SK-N-SH treated with all-trans-retinoic acid at 6 μM for 48 hours (cell line): ENCODE measurements around the gene PEPD.

Source experiments
- ARNTL ChIP-seq: fragments of 450-650 bp; formaldehyde crosslinking; IDR thresholded peaks from 2 replicates; pipeline ENCODE4 v1.5.0; 2020; ENCODE audit warnings: low read depth, mild to moderate bottlenecking, moderate library complexity, borderline replicate concordance
- BACH2 ChIP-seq: fragments of 250-450 bp; sonication (Bioruptor Pico); IDR thresholded peaks from 2 replicates; pipeline ENCODE4 v1.9.0; 2021; ENCODE audit warnings: mild to moderate bottlenecking, borderline replicate concordance
- PPARA ChIP-seq: fragments of 250-450 bp; sonication (Bioruptor Pico); IDR thresholded peaks from 2 replicates; pipeline ENCODE4 v1.5.0; 2020; ENCODE audit warnings: mild to moderate bottlenecking, borderline replicate concordance
- TOX ChIP-seq: fragments of 250-450 bp; sonication (Bioruptor Pico); IDR thresholded peaks from 2 replicates; pipeline ENCODE4 v1.8.0; 2021; ENCODE audit warnings: mild to moderate bottlenecking, moderate library complexity, borderline replicate concordance
- ZFP3 ChIP-seq: fragments of 250-450 bp; sonication (Bioruptor Pico); IDR thresholded peaks from 2 replicates; pipeline ENCODE4 v1.5.0; 2020; ENCODE audit warnings: mild to moderate bottlenecking, moderate library complexity
- ZFP30 ChIP-seq: fragments of 450-650 bp; formaldehyde crosslinking; IDR thresholded peaks from 2 replicates; pipeline ENCODE4 v1.5.0; 2022; ENCODE audit warnings: mild to moderate bottlenecking, moderate library complexity
- ZNF565 ChIP-seq: fragments of 450-650 bp; formaldehyde crosslinking; conservative IDR thresholded peaks from 2 replicates; pipeline ENCODE4 v1.5.0; 2020; ENCODE audit warnings: low read depth, mild to moderate bottlenecking, moderate library complexity
- TF ChIP-seq, protein P1 (sequence below): fragments of 250-450 bp; sonication (Bioruptor Pico); IDR thresholded peaks from 2 replicates; pipeline ENCODE4 v1.5.1; 2020; ENCODE audit warnings: low read depth, mild to moderate bottlenecking, moderate library complexity
- TF ChIP-seq, protein P2 (sequence below): fragments of 250-450 bp; sonication (Bioruptor Pico); IDR thresholded peaks from 2 replicates; pipeline ENCODE4 v1.5.0; 2020; ENCODE audit warnings: mild to moderate bottlenecking, moderate library complexity

DNA sequence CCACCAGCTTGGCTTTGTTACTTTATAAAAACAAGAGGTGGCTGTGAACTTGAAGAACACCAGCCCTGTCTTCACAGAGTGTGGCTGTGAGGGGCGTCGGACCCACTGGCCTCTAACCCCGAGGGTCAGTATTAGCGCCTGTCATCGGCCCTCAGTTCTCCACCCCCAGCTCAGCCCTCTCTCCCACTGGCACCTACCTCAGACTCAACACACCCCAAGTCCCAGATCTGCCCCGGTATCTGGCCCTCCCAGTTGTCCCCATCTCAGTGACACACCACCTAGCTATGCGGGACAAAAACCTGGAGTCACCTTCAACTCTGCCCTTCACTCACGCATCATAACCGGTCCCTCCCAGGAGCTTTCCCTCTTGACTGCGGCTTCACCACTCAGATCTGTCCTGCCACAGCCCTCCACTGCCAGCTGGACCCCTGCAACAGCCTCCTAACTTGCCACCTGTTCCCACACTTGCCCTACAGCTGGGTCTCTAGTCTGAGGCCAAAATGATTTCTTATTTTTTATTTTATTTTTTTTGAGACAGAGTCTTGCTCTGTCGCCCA, 45.4 kb downstream of the PEPD start:
- TF ChIP-seq PPARA (CRISPR knock-in tag) = no peak
- TF ChIP-seq, protein P1, sequence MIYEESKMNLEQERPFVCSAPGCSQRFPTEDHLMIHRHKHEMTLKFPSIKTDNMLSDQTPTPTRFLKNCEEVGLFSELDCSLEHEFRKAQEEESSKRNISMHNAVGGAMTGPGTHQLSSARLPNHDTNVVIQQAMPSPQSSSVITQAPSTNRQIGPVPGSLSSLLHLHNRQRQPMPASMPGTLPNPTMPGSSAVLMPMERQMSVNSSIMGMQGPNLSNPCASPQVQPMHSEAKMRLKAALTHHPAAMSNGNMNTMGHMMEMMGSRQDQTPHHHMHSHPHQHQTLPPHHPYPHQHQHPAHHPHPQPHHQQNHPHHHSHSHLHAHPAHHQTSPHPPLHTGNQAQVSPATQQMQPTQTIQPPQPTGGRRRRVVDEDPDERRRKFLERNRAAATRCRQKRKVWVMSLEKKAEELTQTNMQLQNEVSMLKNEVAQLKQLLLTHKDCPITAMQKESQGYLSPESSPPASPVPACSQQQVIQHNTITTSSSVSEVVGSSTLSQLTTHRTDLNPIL = no peak
- TF ChIP-seq ZFP30 = no peak
- no peak for TF ChIP-seq BACH2 (CRISPR knock-in tag)
- TF ChIP-seq TOX (CRISPR knock-in tag) = no peak
- no peak for TF ChIP-seq ZNF565 (CRISPR knock-in tag)
- TF ChIP-seq, protein P2, sequence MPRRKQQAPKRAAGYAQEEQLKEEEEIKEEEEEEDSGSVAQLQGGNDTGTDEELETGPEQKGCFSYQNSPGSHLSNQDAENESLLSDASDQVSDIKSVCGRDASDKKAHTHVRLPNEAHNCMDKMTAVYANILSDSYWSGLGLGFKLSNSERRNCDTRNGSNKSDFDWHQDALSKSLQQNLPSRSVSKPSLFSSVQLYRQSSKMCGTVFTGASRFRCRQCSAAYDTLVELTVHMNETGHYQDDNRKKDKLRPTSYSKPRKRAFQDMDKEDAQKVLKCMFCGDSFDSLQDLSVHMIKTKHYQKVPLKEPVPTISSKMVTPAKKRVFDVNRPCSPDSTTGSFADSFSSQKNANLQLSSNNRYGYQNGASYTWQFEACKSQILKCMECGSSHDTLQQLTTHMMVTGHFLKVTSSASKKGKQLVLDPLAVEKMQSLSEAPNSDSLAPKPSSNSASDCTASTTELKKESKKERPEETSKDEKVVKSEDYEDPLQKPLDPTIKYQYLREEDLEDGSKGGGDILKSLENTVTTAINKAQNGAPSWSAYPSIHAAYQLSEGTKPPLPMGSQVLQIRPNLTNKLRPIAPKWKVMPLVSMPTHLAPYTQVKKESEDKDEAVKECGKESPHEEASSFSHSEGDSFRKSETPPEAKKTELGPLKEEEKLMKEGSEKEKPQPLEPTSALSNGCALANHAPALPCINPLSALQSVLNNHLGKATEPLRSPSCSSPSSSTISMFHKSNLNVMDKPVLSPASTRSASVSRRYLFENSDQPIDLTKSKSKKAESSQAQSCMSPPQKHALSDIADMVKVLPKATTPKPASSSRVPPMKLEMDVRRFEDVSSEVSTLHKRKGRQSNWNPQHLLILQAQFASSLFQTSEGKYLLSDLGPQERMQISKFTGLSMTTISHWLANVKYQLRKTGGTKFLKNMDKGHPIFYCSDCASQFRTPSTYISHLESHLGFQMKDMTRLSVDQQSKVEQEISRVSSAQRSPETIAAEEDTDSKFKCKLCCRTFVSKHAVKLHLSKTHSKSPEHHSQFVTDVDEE (CRISPR knock-in tag) = no peak
- TF ChIP-seq ZFP3 = no peak
- no peak for TF ChIP-seq ARNTL (CRISPR knock-in tag)
